Liver (tissue), 3 donors: ENCODE data around the gene TAF6L.

Source experiments
- SP1 ChIP-seq: IDR thresholded peaks from 2 replicates; pipeline ENCODE4 v1.6.1; 2018; ENCODE audit warnings: antibody characterized with exemption, mild to moderate bottlenecking
- YY1 ChIP-seq: IDR thresholded peaks from 2 replicates; pipeline ENCODE4 v1.6.1; 2016; ENCODE audit warnings: antibody characterized with exemption, mild to moderate bottlenecking
- TF ChIP-seq, protein P1 (sequence below): IDR thresholded peaks from 2 replicates; pipeline ENCODE4 v1.6.1; 2016; ENCODE audit warnings: antibody characterized with exemption
- TF ChIP-seq, protein P2 (sequence below): fragments of 150-350 bp; IDR thresholded peaks from 2 replicates; pipeline ENCODE4 v1.5.1; 2017; ENCODE audit warnings: improper control_type of control experiment, low read depth, low read length; ENCODE audit not compliant: missing input control
- donor health status: healthy.
- donor health status: healthy.

DNA sequence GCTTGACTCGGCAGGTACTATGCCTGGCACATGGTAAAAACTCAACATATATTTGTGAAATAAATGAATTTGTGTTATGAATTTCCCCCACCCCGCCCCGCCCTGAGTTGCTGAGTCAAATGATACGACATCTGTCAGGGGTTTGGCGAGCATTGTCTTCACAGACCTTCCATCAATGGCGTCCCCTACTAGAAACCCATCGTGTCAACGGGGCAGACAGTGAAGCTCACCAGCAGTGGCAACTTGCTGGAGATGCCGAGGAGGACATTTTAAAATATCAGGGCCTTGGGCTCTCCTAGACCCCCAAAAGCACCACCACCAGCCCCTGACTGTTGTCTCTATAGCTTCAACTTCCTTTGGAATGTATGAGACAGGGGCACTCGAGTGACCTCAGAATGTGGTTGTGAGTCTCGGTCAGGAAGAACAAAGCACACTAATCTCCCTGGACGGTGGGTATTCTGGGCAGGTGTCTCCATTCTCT is 34.8 kb downstream of the TAF6L start:
- no peak for TF ChIP-seq SP1
- TF ChIP-seq YY1 = no peak
- TF ChIP-seq, protein P1, sequence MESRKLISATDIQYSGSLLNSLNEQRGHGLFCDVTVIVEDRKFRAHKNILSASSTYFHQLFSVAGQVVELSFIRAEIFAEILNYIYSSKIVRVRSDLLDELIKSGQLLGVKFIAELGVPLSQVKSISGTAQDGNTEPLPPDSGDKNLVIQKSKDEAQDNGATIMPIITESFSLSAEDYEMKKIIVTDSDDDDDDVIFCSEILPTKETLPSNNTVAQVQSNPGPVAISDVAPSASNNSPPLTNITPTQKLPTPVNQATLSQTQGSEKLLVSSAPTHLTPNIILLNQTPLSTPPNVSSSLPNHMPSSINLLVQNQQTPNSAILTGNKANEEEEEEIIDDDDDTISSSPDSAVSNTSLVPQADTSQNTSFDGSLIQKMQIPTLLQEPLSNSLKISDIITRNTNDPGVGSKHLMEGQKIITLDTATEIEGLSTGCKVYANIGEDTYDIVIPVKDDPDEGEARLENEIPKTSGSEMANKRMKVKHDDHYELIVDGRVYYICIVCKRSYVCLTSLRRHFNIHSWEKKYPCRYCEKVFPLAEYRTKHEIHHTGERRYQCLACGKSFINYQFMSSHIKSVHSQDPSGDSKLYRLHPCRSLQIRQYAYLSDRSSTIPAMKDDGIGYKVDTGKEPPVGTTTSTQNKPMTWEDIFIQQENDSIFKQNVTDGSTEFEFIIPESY = no peak
- TF ChIP-seq, protein P2, sequence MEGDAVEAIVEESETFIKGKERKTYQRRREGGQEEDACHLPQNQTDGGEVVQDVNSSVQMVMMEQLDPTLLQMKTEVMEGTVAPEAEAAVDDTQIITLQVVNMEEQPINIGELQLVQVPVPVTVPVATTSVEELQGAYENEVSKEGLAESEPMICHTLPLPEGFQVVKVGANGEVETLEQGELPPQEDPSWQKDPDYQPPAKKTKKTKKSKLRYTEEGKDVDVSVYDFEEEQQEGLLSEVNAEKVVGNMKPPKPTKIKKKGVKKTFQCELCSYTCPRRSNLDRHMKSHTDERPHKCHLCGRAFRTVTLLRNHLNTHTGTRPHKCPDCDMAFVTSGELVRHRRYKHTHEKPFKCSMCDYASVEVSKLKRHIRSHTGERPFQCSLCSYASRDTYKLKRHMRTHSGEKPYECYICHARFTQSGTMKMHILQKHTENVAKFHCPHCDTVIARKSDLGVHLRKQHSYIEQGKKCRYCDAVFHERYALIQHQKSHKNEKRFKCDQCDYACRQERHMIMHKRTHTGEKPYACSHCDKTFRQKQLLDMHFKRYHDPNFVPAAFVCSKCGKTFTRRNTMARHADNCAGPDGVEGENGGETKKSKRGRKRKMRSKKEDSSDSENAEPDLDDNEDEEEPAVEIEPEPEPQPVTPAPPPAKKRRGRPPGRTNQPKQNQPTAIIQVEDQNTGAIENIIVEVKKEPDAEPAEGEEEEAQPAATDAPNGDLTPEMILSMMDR = no peak
